Epithelial cell of proximal tubule (primary cell): ENCODE data around the gene NUMB. TPM values are rescaled to one million over a fixed set of nuclear protein-coding genes. Genes with fewer than 3 reads are reported as not detected.
"Not testable (repeated sequence)": the region's sequence is repeated elsewhere in the genome, so short reads cannot be mapped to it uniquely, and the experiment has no call there.

Experiments used
- DNase-seq: peaks from one replicate; pipeline ENCODE4 v3.0.0-alpha.2; 2011; ENCODE audit warnings: low read depth
- H3K4me3 ChIP-seq: 2 replicates; pipeline ENCODE4 v1.5.1; 2011; ENCODE audit warnings: low read depth, mild to moderate bottlenecking, low read length
- CTCF ChIP-seq: conservative IDR thresholded peaks from 2 replicates; pipeline ENCODE4 v1.5.1; 2012; ENCODE audit warnings: low read depth, mild to moderate bottlenecking, low read length
- total RNA-seq: library from RNA; depleted of rRNA; stranded (reverse); fragments of >200 nt; gene quantifications from 2 replicates; pipeline ENCODE4 v1.2.3, GENCODE V29; 2015

The NUMB gene
- total RNA-seq, 1 donor from 2014 or later: 23.1 TPM

GRCh38 chr14:73368616-73369015, 89.7 kb downstream of the NUMB start:
- no peak overlapping the region for H3K4me3 ChIP-seq
- TF ChIP-seq CTCF: no peak
- DNase-seq: no peak

GRCh38 chr14:73365727-73366126, 92.6 kb downstream of the NUMB start:
- DNase-seq: no peak
- H3K4me3 ChIP-seq: no peak overlapping the region
- no peak for TF ChIP-seq CTCF

- DNase-seq: no peak
- TF ChIP-seq CTCF: no peak
- no peak overlapping the region for H3K4me3 ChIP-seq
Measured at GRCh38 chr14:73364559-73364958, 93.8 kb downstream of the NUMB start.

- H3K4me3 ChIP-seq: no peak overlapping the region
- TF ChIP-seq CTCF: no peak
- DNase-seq: no peak
Measured at GRCh38 chr14:73359445-73359844, 98.9 kb downstream of the NUMB start.

GRCh38 chr14:73358187-73358586, 100.2 kb downstream of the NUMB start:
- no peak for DNase-seq
- TF ChIP-seq CTCF: no peak

GRCh38 chr14:73349091-73349490, 109.3 kb downstream of the NUMB start:
- not testable (repeated sequence) for DNase-seq, H3K4me3 ChIP-seq

More at GRCh38 chr14:73358187-73358586, 100.2 kb downstream of the NUMB start:
- H3K4me3 ChIP-seq: no peak overlapping the region

- no peak for DNase-seq
- no peak for TF ChIP-seq CTCF
- no peak overlapping the region for H3K4me3 ChIP-seq
Measured at GRCh38 chr14:73344319-73344718, 114.0 kb downstream of the NUMB start.

GRCh38 chr14:73342670-73343069, 115.7 kb downstream of the NUMB start:
- DNase-seq: no peak

More at GRCh38 chr14:73342670-73343069, 115.7 kb downstream of the NUMB start:
- no peak for TF ChIP-seq CTCF
- no peak overlapping the region for H3K4me3 ChIP-seq
